HG03025 (cell line): ENCODE results near the gene GIPC2.
A peak's percentile ranks its signal among the peaks of the same experiment; 100 is the strongest.

Experiments used
- ATAC-seq: cut with Tn5 transposase; IDR thresholded peaks from one replicate; pipeline ENCODE4 v1.9.1; 2021; ENCODE audit warnings: mild to moderate bottlenecking, moderate library complexity; ENCODE audit not compliant: unreplicated experiment, low FRiP score

The GIPC2 gene

GRCh38 chr1:78136680-78137079 is 90.9 kb downstream of the GIPC2 start:
- no peak for ATAC-seq

DNA sequence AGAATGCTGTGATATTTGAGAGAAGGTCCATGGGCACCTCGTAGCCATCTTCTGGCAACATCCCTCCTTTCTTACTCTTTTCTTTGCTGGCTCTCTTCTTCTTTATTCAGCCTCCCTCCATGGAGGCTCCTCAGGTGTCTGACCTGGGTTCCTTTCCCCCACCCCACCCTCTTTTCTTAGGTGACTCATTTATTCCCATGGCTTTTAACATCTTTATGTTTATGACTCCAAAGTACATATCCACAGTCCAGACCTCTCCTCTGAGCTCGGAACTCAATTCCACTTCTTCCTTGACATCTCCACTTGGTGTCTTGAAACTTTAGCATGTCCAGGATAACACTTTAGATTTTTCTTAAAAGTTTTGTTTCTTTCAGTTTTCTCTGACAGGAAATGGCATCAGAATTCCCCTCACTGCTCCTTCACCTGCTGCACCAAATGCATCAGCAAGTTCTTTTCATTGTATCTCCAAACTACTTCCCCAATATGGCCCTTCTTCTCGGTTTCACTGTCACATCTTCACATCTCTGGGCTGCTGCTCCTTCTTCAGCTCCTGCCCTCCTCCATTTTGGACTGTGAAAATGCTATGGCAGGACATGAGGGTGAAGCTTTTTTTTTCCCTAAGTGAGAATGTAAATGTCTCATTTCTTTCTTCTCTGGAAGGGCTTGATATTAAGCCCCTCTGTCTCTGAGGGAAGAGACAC is 95.9 kb downstream of the GIPC2 start:
- ATAC-seq, result peak; percentile 40

DNA sequence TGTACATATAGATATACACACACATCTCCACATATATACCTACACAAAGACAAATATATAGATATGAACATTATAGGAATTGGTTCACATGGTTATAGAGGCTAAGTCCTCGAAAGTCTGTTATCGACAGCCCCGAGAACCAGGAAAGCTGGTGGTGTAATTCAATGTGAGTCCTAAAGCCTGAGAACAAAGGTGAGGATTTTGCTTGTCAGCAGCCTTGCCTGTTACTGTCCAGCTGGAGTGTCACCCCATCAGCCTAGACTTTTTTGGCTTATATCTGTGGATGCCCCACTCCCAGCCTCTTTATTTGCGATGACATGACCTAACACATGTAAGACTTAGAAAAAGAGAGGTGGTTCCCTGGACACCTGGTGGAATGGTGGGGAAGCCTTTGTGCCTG is 97.0 kb downstream of the GIPC2 start:
- ATAC-seq, result peak; percentile 3

DNA sequence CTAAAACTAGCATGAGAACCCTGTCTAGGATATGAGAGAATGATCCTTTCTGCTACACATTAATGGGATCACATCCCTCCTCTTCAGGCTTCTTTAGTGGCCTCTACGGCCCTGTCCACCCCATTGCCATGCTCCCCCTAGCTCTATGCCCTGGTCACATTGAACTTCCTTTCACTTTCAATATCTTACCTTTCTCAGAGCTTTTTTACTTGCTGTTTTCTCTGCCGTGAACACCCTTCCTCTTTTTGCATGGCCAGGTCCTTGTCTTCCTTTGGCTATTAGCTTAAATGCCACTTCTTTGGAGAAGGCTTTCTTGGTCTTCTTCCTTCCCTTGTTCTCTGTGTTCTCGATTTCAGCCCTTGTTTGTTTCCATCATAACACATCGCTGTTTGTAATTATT is 97.4 kb downstream of the GIPC2 start:
- ATAC-seq, result peak; percentile 70

DNA sequence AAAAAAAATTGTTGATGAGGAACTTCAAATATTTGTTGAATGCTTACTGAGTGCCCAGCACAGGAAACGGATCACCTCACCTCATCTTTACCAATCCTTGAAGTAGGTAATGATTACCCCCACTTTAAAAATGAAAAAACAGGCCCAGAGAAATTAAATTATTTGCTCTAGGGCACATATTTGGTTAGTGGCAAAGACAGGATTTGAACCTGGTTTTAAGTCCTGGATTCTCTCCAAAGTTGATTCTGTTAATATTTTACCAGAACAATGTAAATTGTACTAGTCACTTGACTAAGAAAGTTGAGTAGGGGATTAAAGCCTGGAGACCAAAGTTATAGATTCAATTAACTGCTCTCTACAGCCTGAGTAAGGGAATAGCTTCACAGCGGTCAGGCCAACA is 97.9 kb downstream of the GIPC2 start:
- no peak for ATAC-seq

GRCh38 chr1:78145105-78145580 is 99.4 kb downstream of the GIPC2 start:
- peak; percentile 71 for ATAC-seq

- no peak for ATAC-seq
These were observed 100.5 kb downstream of the GIPC2 start for GRCh38 chr1:78146205-78146771.

- ATAC-seq, result no peak
These were observed 101.3 kb downstream of the GIPC2 start for GRCh38 chr1:78147031-78147430.

DNA sequence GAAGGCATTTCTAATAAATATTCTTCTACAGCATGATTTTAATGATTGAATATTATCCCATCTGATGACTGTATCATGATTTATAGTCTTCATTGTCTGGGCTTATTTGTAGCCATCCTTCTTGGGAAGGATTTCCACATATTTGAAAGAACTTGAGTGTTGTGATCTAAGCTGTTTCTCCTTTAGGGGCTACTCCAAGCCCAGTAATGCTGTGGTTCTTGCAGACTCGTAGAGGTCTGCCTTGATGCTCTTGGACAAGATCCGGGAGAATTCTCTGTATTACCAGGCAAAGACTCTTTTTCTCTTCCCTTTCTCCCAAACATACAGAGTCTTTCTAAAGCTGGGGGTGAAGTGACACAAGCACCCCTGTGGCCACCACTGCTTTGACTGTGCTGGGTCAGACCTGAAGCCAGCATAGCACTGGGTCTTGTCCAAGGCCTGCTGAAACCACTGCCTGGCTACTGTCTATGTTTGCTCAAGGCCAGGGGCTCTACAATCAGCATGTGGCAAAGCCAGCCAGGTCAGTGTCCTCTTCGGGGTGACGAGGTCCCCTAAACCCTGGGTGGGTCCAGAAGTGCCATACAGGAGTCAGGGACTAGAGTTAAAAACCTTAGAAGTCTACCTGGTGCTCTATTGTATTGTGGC is 107.4 kb downstream of the GIPC2 start:
- no peak for ATAC-seq

GRCh38 chr1:78155121-78155520 is 109.4 kb downstream of the GIPC2 start:
- no peak for ATAC-seq

DNA sequence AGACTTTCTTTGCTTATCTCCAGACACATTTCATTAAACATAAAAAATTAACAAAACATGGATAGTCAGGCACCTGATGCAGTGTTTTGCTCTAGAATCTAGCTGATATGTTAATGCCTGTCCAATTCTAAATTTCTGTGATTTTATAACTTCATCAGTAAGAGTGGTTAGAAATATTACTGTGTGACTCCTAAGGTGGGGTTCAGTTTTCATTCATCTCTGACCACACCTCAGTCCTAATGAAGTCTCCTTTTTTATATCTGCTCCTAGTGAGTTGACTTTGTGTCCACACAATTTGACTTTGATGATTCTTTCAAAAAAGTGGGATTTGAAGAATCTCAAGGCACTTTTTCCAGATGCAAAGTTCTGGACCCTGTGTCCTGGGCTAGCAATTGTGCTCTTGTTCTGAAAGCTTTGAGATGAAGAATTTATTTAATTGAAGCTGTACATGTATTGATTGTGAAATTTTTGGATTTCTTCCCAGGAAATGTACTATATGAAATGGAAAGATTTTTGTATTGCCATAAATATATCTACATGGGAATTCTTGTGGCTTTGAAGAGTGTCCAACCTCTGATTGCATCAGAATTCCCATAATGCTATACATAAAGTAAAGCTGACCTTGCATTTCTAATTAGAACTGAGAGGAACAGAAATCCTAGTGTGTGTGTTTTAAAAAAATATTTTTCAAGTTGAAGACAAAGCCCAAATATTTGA is 111.2 kb downstream of the GIPC2 start:
- ATAC-seq, result no peak

DNA sequence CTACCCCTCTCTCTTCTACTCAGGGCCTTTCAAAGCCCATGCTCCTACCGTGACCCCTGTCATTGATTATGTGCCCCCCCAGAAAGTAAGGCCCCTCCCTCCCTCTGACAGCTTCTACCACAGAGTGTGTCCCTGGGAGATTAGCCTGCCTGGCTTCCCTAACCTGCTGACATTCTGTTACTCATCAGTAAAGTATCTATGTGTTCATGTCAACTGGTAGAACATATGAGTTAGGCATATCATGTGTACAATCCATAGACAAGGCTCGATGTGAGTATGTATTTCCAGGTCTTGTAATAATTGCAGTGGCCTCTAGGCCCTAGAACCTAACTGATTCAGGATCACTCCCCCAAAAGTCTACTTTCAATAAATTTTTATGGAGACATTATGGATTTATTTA is 120.0 kb downstream of the GIPC2 start:
- ATAC-seq, result no peak

DNA sequence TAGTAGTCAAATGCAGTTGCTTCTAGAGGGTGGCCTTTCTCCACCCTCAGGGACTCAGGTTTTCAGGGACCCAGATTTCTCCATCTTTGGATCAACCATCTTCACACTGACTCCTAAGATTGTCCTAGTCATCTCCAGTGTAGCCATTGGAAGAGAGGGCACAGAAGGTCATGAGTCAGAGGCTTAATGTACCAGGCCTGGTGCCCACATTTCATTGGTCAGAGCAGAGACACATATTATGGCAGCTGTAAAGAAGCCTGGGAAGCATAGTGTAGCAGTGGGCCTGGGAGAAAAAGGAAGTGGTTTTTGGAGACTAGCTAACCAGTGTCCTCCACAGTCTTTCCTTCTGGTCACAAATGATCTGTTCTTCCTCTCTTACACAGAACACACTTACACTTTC is 122.5 kb downstream of the GIPC2 start:
- no peak for ATAC-seq

DNA sequence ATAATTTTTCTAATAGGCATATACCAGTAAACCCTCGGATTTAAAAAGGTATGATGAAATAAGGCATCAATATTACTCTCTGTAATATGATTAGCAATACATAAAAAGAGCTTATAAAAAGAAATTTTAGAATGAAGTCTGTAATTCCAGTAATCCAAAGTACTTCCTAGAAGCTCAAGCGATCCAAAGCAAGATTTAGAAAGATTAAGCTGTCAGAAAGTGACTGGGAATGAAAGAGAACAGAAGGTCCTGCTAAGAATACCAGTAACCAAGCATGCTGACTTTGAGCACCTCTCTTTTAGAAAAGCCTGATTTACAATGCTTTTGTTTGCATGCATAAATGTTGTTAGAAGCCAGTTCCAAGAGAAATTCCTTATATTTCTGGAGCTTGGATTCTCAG is 125.1 kb downstream of the GIPC2 start:
- ATAC-seq, result no peak

- no peak for ATAC-seq
These were observed 126.2 kb downstream of the GIPC2 start for GRCh38 chr1:78171736-78172590.

DNA sequence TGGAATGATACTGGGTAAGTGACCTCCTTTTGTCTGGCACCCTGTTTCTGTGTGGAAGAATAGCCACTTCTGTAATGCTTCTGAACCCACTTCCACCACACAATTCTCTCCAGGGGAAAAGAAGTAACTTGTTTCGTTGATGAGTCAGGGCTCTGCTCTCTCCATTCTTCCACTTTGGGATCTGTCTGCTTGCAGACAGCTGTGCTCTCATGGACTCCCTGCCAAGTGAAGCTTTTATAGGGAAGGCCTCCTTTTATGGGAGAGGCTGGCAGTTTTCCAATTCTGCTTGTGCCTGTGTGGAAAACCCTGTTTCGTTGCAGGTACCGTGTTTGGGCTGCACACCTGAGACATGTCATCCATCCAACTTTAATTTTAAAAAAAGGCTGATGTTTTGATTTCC is 130.7 kb downstream of the GIPC2 start:
- ATAC-seq, result no peak

DNA sequence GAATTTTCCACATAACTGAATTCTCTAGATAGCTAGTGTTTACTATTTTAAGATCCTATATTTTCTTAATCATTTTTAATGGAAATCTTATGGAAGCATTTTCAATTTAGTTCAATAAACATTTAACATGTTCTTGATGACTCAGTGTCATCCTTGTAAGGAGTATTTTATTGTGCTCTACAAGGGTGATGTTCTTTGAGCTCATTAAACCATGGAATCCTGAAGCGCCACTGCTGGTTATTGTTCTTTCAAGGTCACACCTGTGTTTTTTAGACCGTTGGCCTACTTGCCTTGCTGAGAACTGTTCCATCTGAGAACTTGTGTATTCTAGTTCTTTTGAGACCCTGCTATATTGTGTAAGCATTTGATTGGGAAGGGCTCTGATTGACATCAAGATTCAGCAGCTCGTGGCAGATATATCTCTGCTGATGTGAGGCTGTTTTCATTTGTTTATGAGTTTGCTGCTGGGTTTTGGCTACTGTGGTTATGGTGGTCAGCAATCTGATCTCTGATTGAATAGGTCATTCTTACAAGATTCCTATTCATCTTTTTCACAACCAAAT is 132.0 kb downstream of the GIPC2 start:
- no peak for ATAC-seq

GRCh38 chr1:78178816-78179215 is 133.1 kb downstream of the GIPC2 start:
- ATAC-seq, result no peak

- ATAC-seq, result no peak
These were observed 138.8 kb downstream of the GIPC2 start for GRCh38 chr1:78184460-78185072.
